ENCODE data around the gene WDR18. TPM values are rescaled to one million over a fixed set of nuclear protein-coding genes. Genes with fewer than 3 reads are reported as not detected.

The WDR18 gene
- polyA plus RNA-seq, 1 experiment = 44.3 TPM

GRCh38 chr19:991174-991931, 7.2 kb downstream of the WDR18 start:
- H3K27me3 ChIP-seq (ENCODE audit: control insufficient read depth, insufficient read depth, low read length) = no peaks in the 10 kb centered on the region
- no peak for DNase-seq (ENCODE audit: low read depth)
- ChIA-PET POLR2A (no interaction called here), CTCF (no interaction called here)
- peaks cover 21% of the 10 kb centered on the region for H3K36me3 ChIP-seq (ENCODE audit: control insufficient read depth, insufficient read depth, low read length)
- no peak for TF ChIP-seq CTCF (IDR thresholded peaks at IDR 0.05; ENCODE audit: insufficient read depth, low read depth, low read length)
- H3K4me3 ChIP-seq (ENCODE audit: low read depth, low read length) = no peak overlapping the region

GRCh38 chr19:991932-992669, 8.0 kb downstream of the WDR18 start:
- no peaks in the 10 kb centered on the region for H3K27me3 ChIP-seq (ENCODE audit: control insufficient read depth, insufficient read depth, low read length)
- POLR2A ChIA-PET = no interaction called here
- peaks cover 18% of the 10 kb centered on the region for H3K36me3 ChIP-seq (ENCODE audit: control insufficient read depth, insufficient read depth, low read length)
- DNase-seq (ENCODE audit: low read depth) = no peak
- TF ChIP-seq CTCF (IDR thresholded peaks at IDR 0.05; ENCODE audit: insufficient read depth, low read depth, low read length) = no peak
- H3K4me3 ChIP-seq (ENCODE audit: low read depth, low read length) = no peak overlapping the region
- CTCF ChIA-PET = interaction anchor here (1.2 kb wide), 1 partner anchor 8 kb away, joined by 3 read pairs; the partner anchor contains the start of gene WDR18

- Histone ChIP-seq H3K4me3 (ENCODE audit: low read depth, low read length) (no peak overlapping the region), H3K36me3 (ENCODE audit: control insufficient read depth, insufficient read depth, low read length) (peaks cover 18% of the 10 kb centered on the region), H3K27me3 (ENCODE audit: control insufficient read depth, insufficient read depth, low read length) (peaks cover 5% of the 10 kb centered on the region; the same call in 1 of the 2 replicates)
- TF ChIP-seq CTCF (IDR thresholded peaks at IDR 0.05; ENCODE audit: insufficient read depth, low read depth, low read length) = no peak
- CTCF ChIA-PET = interaction anchor here (1.2 kb wide), 1 partner anchor 8 kb away, joined by 3 read pairs; the partner anchor contains the start of gene WDR18
- POLR2A ChIA-PET = no interaction called here
- DNase-seq (ENCODE audit: low read depth) = no peak
Measured at GRCh38 chr19:992670-993055, 8.5 kb downstream of the WDR18 start.

- ChIA-PET POLR2A (no interaction called here), CTCF (no interaction called here)
- H3K4me3 ChIP-seq (ENCODE audit: low read depth, low read length) = no peak overlapping the region
- H3K27me3 ChIP-seq (ENCODE audit: control insufficient read depth, insufficient read depth, low read length) = peaks cover 11% of the 10 kb centered on the region
- H3K36me3 ChIP-seq (ENCODE audit: control insufficient read depth, insufficient read depth, low read length) = peaks cover 17% of the 10 kb centered on the region
- TF ChIP-seq CTCF (IDR thresholded peaks at IDR 0.05; ENCODE audit: insufficient read depth, low read depth, low read length) = no peak
- no peak for DNase-seq (ENCODE audit: low read depth)
Measured at GRCh38 chr19:993361-993830, 9.3 kb downstream of the WDR18 start.

- peaks cover 14% of the 10 kb centered on the region for H3K36me3 ChIP-seq (ENCODE audit: control insufficient read depth, insufficient read depth, low read length)
- ChIA-PET CTCF (no interaction called here), POLR2A (no interaction called here)
- TF ChIP-seq CTCF (IDR thresholded peaks at IDR 0.05; ENCODE audit: insufficient read depth, low read depth, low read length) = no peak
- DNase-seq (ENCODE audit: low read depth) = no peak
- no peak overlapping the region for H3K4me3 ChIP-seq (ENCODE audit: low read depth, low read length)
- peaks cover 13% of the 10 kb centered on the region for H3K27me3 ChIP-seq (ENCODE audit: control insufficient read depth, insufficient read depth, low read length)
Measured at GRCh38 chr19:993831-994393, 9.8 kb downstream of the WDR18 start.

Data from BJ (cell line).